ENCODE results near the gene DAB2IP.

Gene DAB2IP

GRCh38 chr9:121811751-121812150 is 160.3 kb downstream of the DAB2IP start:
- DNase-seq (ENCODE audit: low read depth) = no peak
- no peak overlapping the region for H3K4me3 ChIP-seq (ENCODE audit: low read depth, low read length)
- TF ChIP-seq CTCF (IDR thresholded peaks at IDR 0.05; ENCODE audit: control insufficient read depth, extremely low read depth, insufficient read depth) = no peak

- H3K4me3 ChIP-seq (ENCODE audit: low read depth, low read length) = no peak overlapping the region
- no peak for TF ChIP-seq CTCF (IDR thresholded peaks at IDR 0.05; ENCODE audit: control insufficient read depth, extremely low read depth, insufficient read depth)
- no peak for DNase-seq (ENCODE audit: low read depth)
Observed at GRCh38 chr9:121812159-121812735, 160.8 kb downstream of the DAB2IP start.

- DNase-seq (ENCODE audit: low read depth) = no peak
- H3K4me3 ChIP-seq (ENCODE audit: low read depth, low read length) = no peak overlapping the region
- TF ChIP-seq CTCF (IDR thresholded peaks at IDR 0.05; ENCODE audit: control insufficient read depth, extremely low read depth, insufficient read depth) = no peak
Observed at GRCh38 chr9:121813519-121814210, 162.2 kb downstream of the DAB2IP start.

GRCh38 chr9:121814594-121814993 is 163.2 kb downstream of the DAB2IP start:
- TF ChIP-seq CTCF (IDR thresholded peaks at IDR 0.05; ENCODE audit: control insufficient read depth, extremely low read depth, insufficient read depth) = no peak
- no peak overlapping the region for H3K4me3 ChIP-seq (ENCODE audit: low read depth, low read length)
- DNase-seq (ENCODE audit: low read depth) = no peak

GRCh38 chr9:121815084-121815483 is 163.7 kb downstream of the DAB2IP start:
- no peak overlapping the region for H3K4me3 ChIP-seq (ENCODE audit: low read depth, low read length)
- no peak for DNase-seq (ENCODE audit: low read depth)
- no peak for TF ChIP-seq CTCF (IDR thresholded peaks at IDR 0.05; ENCODE audit: control insufficient read depth, extremely low read depth, insufficient read depth)

GRCh38 chr9:121815546-121816448 is 164.4 kb downstream of the DAB2IP start:
- no peak for TF ChIP-seq CTCF (IDR thresholded peaks at IDR 0.05; ENCODE audit: control insufficient read depth, extremely low read depth, insufficient read depth)
- DNase-seq (ENCODE audit: low read depth) = no peak
- no peak overlapping the region for H3K4me3 ChIP-seq (ENCODE audit: low read depth, low read length)
